Endothelial cell of umbilical vein (primary cell): ENCODE data around the gene DARS2. TPM values are rescaled to one million over a fixed set of nuclear protein-coding genes. Genes with fewer than 3 reads are reported as not detected.

ENCODE experiments used
- BruUV-seq: library from RNA; stranded (reverse); fragments of 400-500 nt; replicated peaks from 2 replicates; lab custom pipeline; 2021; lab: Mats Ljungman, UMichigan
- CTCF ChIA-PET: fragments of 300-600, 350-600 bp; sonication (Branson Sonifier 250); formaldehyde crosslinking; loops from one replicate; lab custom pipeline; 2021; ENCODE audit warnings: antibody characterized with exemption, inconsistent platforms; lab: Charles Lee
- POLR2A ChIA-PET: fragments of 300-600, 350-600 bp; sonication (Branson Sonifier 250); formaldehyde crosslinking; loops from one replicate; lab custom pipeline; 2021; ENCODE audit warnings: antibody characterized with exemption, inconsistent platforms; lab: Charles Lee
- DNase-seq: peaks from one replicate; pipeline ENCODE4 v3.0.0-alpha.2; 2011; ENCODE audit warnings: low read depth, low spot score
- FAIRE-seq: peaks from 2 replicates; lab custom pipeline; 2011; peaks lifted over from hg19 to GRCh38; lab: Jason Lieb, UNC
- H2AFZ ChIP-seq: 2 replicates; pipeline ENCODE4 v1.6.0; 2012; ENCODE audit warnings: low read depth, low read length, control low read depth, inconsistent platforms
- H3K27ac ChIP-seq: 2 replicates; pipeline ENCODE4 v1.5.1; 2011; ENCODE audit warnings: low read depth, mild to moderate bottlenecking, control low read depth, low read length, moderate library complexity; ENCODE audit not compliant: insufficient read depth
- H3K27me3 ChIP-seq, 2 experiments: 2 replicates each; pipeline versions ENCODE4 v1.6.0 to v1.6.1; 2011; ENCODE audit warnings: low read length in 2 of 2, mixed read lengths in 1 of 2; ENCODE audit not compliant: control insufficient read depth in 2 of 2, insufficient read depth in 2 of 2
- H3K36me3 ChIP-seq, 2 experiments: 2 replicates in 1 of 2; 3 replicates in 1 of 2; pipeline ENCODE4 v1.5.1; 2011; ENCODE audit warnings: low read length in 2 of 2, mild to moderate bottlenecking in 1 of 2, moderate library complexity in 1 of 2; ENCODE audit not compliant: control insufficient read depth in 2 of 2, insufficient read depth in 2 of 2; ENCODE audit errors: extremely low read depth in 1 of 2
- H3K4me1 ChIP-seq: 3 replicates; pipeline ENCODE4 v1.5.1; 2011; ENCODE audit warnings: mild to moderate bottlenecking, low read length; ENCODE audit not compliant: control insufficient read depth, insufficient read depth; ENCODE audit errors: extremely low read depth
- H3K4me2 ChIP-seq: 2 replicates; pipeline ENCODE4 v1.6.1; 2011; ENCODE audit warnings: low read length, control low read depth, mixed read lengths; ENCODE audit not compliant: insufficient read depth
- H3K4me3 ChIP-seq, 3 experiments: fragments of 200-600 bp in 1 of 3; sonication (generic), shearing (Covaris generic) in 1 of 3; replicated peaks in 1 of 3; 2 replicates each; pipeline ENCODE4 v1.5.1; 2011 to 2016; ENCODE audit warnings: control low read depth in 3 of 3, low read length in 3 of 3, mild to moderate bottlenecking in 2 of 3, inconsistent platforms in 1 of 3, low read depth in 1 of 3, moderate library complexity in 1 of 3; ENCODE audit not compliant: insufficient read depth in 1 of 3
- H3K79me2 ChIP-seq: 2 replicates; pipeline ENCODE4 v1.6.0; 2012; ENCODE audit warnings: low read length, inconsistent platforms; ENCODE audit not compliant: control insufficient read depth, insufficient read depth
- H3K9ac ChIP-seq: replicated peaks from 2 replicates; pipeline ENCODE3; 2011; ENCODE audit warnings: low read length, control low read depth; ENCODE audit not compliant: insufficient read depth; ENCODE audit errors: extremely low read depth
- H3K9me1 ChIP-seq: replicated peaks from 3 replicates; pipeline ENCODE4 v1.6.0; 2011; ENCODE audit warnings: mild to moderate bottlenecking, low read length; ENCODE audit not compliant: control insufficient read depth, insufficient read depth; ENCODE audit errors: extremely low read depth
- H3K9me3 ChIP-seq: replicated peaks from 2 replicates; pipeline ENCODE4 v1.5.1; 2012; ENCODE audit warnings: low read length, inconsistent platforms; ENCODE audit not compliant: control insufficient read depth, insufficient read depth
- H4K20me1 ChIP-seq: replicated peaks from 2 replicates; pipeline ENCODE3; 2011; ENCODE audit warnings: mild to moderate bottlenecking, low read length; ENCODE audit not compliant: control insufficient read depth, insufficient read depth; ENCODE audit errors: extremely low read depth
- CTCF ChIP-seq, 2 donors: IDR thresholded peaks; 1 replicate in 1 of 2; 2 replicates in 1 of 2; pipeline ENCODE4 v1.5.1; 2011; ENCODE audit warnings: low read length in 2 of 2, mild to moderate bottlenecking in 2 of 2, moderate library complexity in 2 of 2, control low read depth in 1 of 2, inconsistent platforms in 1 of 2, low read depth in 1 of 2; ENCODE audit not compliant: insufficient read depth in 1 of 2; ENCODE audit errors: extremely low read depth in 1 of 2
- EZH2 ChIP-seq: IDR thresholded peaks from 2 replicates; pipeline ENCODE4 v1.6.1; 2012; ENCODE audit warnings: borderline replicate concordance, low read depth, mild to moderate bottlenecking, moderate library complexity, low read length, inconsistent platforms; ENCODE audit not compliant: severe bottlenecking
- FOS ChIP-seq: IDR thresholded peaks from 2 replicates; pipeline ENCODE4 v1.6.1; 2011; ENCODE audit warnings: mild to moderate bottlenecking, low read length, moderate library complexity, borderline replicate concordance; ENCODE audit not compliant: insufficient read depth
- GATA2 ChIP-seq: IDR thresholded peaks from 2 replicates; pipeline ENCODE4 v1.7.0; 2011; ENCODE audit warnings: low read depth, mild to moderate bottlenecking, moderate library complexity, mixed read lengths, low read length; ENCODE audit not compliant: insufficient read length, insufficient read depth
- JUN ChIP-seq: IDR thresholded peaks from 2 replicates; pipeline ENCODE4 v1.6.1; 2011; ENCODE audit warnings: borderline replicate concordance, low read depth; ENCODE audit not compliant: insufficient read length, insufficient read depth
- MAX ChIP-seq: IDR thresholded peaks from 2 replicates; pipeline ENCODE4 v1.6.1; 2011; ENCODE audit not compliant: insufficient read depth, insufficient read length
- MYC ChIP-seq: IDR thresholded peaks from one replicate; pipeline ENCODE4 v1.6.1; 2011; ENCODE audit warnings: mild to moderate bottlenecking, low read depth, low read length
- POLR2A ChIP-seq: IDR thresholded peaks from 2 replicates; pipeline ENCODE4 v1.6.1; 2012; ENCODE audit warnings: low read depth, mild to moderate bottlenecking, control low read depth, low read length
- POLR2AphosphoS5 ChIP-seq: IDR thresholded peaks from 2 replicates; pipeline ENCODE4 v1.6.1; 2012; ENCODE audit warnings: low read depth, mild to moderate bottlenecking, control low read depth, low read length, moderate library complexity; ENCODE audit not compliant: insufficient read depth
- dilution Hi-C: fragments of 300-500 bp; cut with MboI; formaldehyde crosslinking; loops from one replicate; pipeline ENCODE4 v1.15.0; 2019; ENCODE audit warnings: low sequenced_read_pairs; ENCODE audit not compliant: extremely low pct_ligation_motif_present
- intact Hi-C: fragments of 100-400 bp; cut with micrococcal nuclease; formaldehyde crosslinking; loops from one replicate; pipeline ENCODE4 v1.10.0; 2022
- polyA plus RNA-seq, 4 experiments: library from polyadenylated mRNA; depleted of rRNA in 3 of 4; stranded (reverse) in 3 of 4; unstranded in 1 of 4; fragments of >200 nt; gene quantifications; 2 replicates each; pipeline versions ENCODE4 v1.2.1 to v1.2.3, GENCODE V29; 2011 to 2012; ENCODE audit warnings: missing spikeins in 1 of 4
- total RNA-seq: library from RNA; stranded (reverse); gene quantifications from 2 replicates; pipeline ENCODE4 v1.2.3, GENCODE V29; 2021

Gene DARS2
- total and polyA plus RNA-seq, 2 donors (not counting 3 experiments of a cell fraction or from before 2014, with no cell fraction given), result 17.4 to 33.6 TPM

GRCh38 chr1:173871091-173871490, 46.6 kb downstream of the DARS2 start:
- DNase-seq, result peak; percentile 63
- Histone ChIP-seq H3K27me3 (no peaks in the 10 kb centered on the region), H3K9me3 (no peaks in the 10 kb centered on the region), H3K4me3 (peak overlapping the region in 1 of 3 experiments; percentile 20), H3K4me2 (peak overlapping the region; percentile 49), H3K79me2 (peaks cover 17% of the 10 kb centered on the region), H4K20me1 (peaks cover 3% of the 10 kb centered on the region), H3K27ac (peak overlapping the region; percentile 57), H2AFZ (peak overlapping the region; percentile 64), H3K9ac (no peak overlapping the region), H3K9me1 (no peaks in the 10 kb centered on the region), H3K4me1 (peaks cover 30% of the 10 kb centered on the region), H3K36me3 (peaks cover 0 to 8% of the 10 kb centered on the region in 2 experiments)
- intact Hi-C loops (loop anchor here (2.0 kb wide), 2 partner anchors 44 to 440 kb away; no protein-coding TSS in a partner anchor), dilution Hi-C loops (no loop called here)
- ChIA-PET CTCF (interaction anchor here (1.5 kb wide), 1 partner anchor 24 kb away, joined by 3 read pairs; no protein-coding TSS in a partner anchor), POLR2A (interaction anchor here (0.6 to 1.6 kb wide), 2 partner anchors 43 to 151 kb away, joined by 4 read pairs; partner anchors contain the start of gene RC3H1)
- TF ChIP-seq POLR2A, result no peak
- no peak for TF ChIP-seq EZH2
- TF ChIP-seq JUN, result no peak
- no peak for TF ChIP-seq MYC
- TF ChIP-seq GATA2, result no peak
- TF ChIP-seq POLR2AphosphoS5, result no peak
- TF ChIP-seq CTCF (IDR thresholded peaks at IDR 0.05; ENCODE audit: extremely low read depth in 1 of 2, insufficient read depth in 1 of 2, low read depth in 1 of 2, low read length in 2 of 2), result no peak
- no peak for TF ChIP-seq MAX
- no peak for TF ChIP-seq FOS
- BruUV-seq, result no TSS peak
- peak; percentile 18 for FAIRE-seq
